Measurements from ENCODE around the gene CCDC33.

DNA sequence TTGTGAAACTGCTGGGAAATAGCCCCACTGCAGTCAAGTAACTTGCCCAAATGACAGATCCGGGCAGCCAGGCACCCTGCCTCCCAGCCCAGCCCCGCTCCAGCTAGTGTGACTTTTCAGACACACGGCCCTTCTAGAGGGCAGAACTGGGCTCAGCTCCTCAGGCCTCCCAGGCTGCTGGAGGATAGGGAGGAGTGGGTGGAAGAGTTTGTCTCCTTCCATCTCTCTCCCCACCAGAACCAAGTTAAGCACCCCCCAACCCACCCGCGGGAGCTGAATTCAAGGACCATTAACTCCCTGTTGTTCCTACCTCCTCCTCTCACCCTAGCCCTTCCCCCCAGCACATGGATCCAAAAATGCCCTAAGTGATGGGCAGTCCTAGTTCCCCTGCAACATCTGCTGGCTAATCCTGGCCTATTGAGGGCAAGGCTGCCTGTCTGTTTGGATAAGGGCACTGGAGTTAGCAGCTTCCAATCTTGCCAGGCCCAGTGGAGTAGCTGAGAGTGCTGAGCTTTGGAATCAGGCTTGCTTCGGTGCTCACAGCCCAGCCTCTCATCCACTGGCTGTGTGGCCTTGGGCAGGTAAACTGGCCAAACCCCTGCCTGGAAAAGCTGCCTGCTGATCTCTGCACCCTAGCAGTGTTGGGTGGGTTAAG, 3.1 kb downstream of the CCDC33 start:
- no peak for TF ChIP-seq GATA2 (IDR thresholded peaks at IDR 0.05; ENCODE audit: low read depth, low read length)
- no peak for TF ChIP-seq GATA3 (IDR thresholded peaks at IDR 0.05; ENCODE audit: low read depth, low read length)
